ENCODE data around the gene ENG. TPM values are rescaled to one million over a fixed set of nuclear protein-coding genes. Genes with fewer than 3 reads are reported as not detected.

ENG gene
- total and polyA plus RNA-seq, 2 donors from 2014 or later: 135 to 158 TPM

- Histone ChIP-seq H3K4me1 (ENCODE audit: control insufficient read depth in 2 of 3, insufficient read depth in 2 of 3, low read depth in 1 of 3, low read length in 3 of 3) (peaks cover 0 to 11% (median 4%) of the 10 kb centered on the region in 3 donors), H3K27ac (ENCODE audit: low read depth in 2 of 2, low read length in 2 of 2) (peak within 1 kb of the TSS; percentile 86 to 91), H3K27me3 (ENCODE audit: control insufficient read depth, insufficient read depth, low read length) (no peaks in the 10 kb centered on the region), H3K4me3 (ENCODE audit: low read length in 3 of 3) (peak within 1 kb of the TSS; percentile 62 to 84 (median 75)), H3K9me3 (ENCODE audit: control insufficient read depth in 2 of 3, insufficient read depth in 1 of 3, low read length in 3 of 3) (no peaks in the 10 kb centered on the region), H3K9ac (ENCODE audit: low read length in 3 of 3) (peak within 1 kb of the TSS; percentile 36 to 61 (median 60)), H3K36me3 (ENCODE audit: control insufficient read depth in 2 of 3, insufficient read depth in 3 of 3, low read length in 3 of 3) (peaks cover 8 to 39% (median 29%) of the 10 kb centered on the region in 3 donors)
- intact Hi-C loops (cut with DNase I): no loop called here
- peak; percentile 16 for TF ChIP-seq CTCF (IDR thresholded peaks at IDR 0.05; ENCODE audit: borderline replicate concordance, extremely low read depth, insufficient read depth)
- FAIRE-seq (no peak), DNase-seq (peak; percentile 92 to 97 (median 95))
These were observed 68.3 kb downstream of the ENG start, which contains the start of gene CDK9 for GRCh38 chr9:127785933-127786772. TSS of gene CDK9 (plus strand) at chr9:127786034. CDS start at chr9:127786149, 115 bp downstream.

DNA sequence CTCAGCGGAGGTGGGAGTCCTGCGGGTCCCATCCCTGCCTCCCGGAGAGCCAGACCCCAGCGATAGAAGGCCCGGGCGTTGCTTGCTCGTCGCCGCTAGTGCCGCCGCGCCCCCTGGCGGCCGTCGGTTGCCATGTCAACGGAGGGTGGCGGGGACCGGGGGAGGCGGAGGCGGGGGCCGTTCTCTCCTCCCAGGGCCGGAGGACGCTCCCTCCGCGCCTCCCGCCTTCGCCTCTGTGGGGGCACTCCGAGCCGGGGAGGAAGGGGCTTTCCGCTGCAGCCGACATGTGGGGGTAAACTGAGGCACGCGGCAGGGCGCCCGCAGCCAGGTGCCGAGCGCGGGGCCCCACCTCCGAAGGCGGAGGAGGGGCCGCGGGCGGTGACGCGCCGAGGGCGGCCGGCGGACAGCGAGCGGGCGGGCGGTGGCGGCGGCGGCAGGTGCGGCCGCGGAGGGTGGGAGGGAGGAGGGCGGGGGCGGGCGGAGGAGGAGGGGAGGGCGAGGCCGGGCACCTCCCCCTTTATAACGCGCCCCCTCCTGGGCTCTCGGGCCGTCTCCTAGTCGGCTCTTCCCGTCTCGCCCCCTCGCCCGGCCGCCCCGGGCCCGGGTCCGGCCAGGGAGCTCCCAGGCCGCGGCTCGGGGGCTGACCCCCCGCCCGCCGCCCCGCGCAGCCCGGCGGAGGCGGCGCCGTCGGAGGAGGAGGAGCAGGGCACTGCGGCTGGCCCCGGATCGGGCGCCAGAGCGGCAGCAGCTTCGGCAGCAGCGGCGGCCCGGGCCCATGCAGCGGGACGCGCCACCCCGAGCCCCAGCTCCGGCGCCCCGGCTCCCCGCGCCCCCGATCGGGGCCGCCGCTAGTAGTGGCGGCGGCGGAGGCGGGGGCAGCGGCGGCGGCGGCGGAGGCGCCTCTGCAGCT, 69.2 kb downstream of the ENG start:
- Histone ChIP-seq H3K4me1 (ENCODE audit: control insufficient read depth in 2 of 3, insufficient read depth in 2 of 3, low read depth in 1 of 3, low read length in 3 of 3) (peaks cover 0 to 11% (median 4%) of the 10 kb centered on the region in 3 donors), H3K36me3 (ENCODE audit: control insufficient read depth in 2 of 3, insufficient read depth in 3 of 3, low read length in 3 of 3) (peaks cover 8 to 32% (median 24%) of the 10 kb centered on the region in 3 donors), H3K9me3 (ENCODE audit: control insufficient read depth in 2 of 3, insufficient read depth in 1 of 3, low read length in 3 of 3) (no peaks in the 10 kb centered on the region), H3K9ac (ENCODE audit: low read length in 3 of 3) (peak overlapping the region in 2 of 3 donors; percentile 59 to 60), H3K27me3 (ENCODE audit: control insufficient read depth, insufficient read depth, low read length) (no peaks in the 10 kb centered on the region), H3K27ac (ENCODE audit: low read depth in 2 of 2, low read length in 2 of 2) (peak overlapping the region; percentile 86 to 91), H3K4me3 (ENCODE audit: low read length in 3 of 3) (peak overlapping the region; percentile 11 to 51 (median 38))
- TF ChIP-seq CTCF (IDR thresholded peaks at IDR 0.05; ENCODE audit: borderline replicate concordance, extremely low read depth, insufficient read depth): peak; percentile 73
- FAIRE-seq: no peak
- peak; percentile 92 to 96 (median 95) for DNase-seq
- intact Hi-C loops (cut with DNase I): no loop called here

GRCh38 chr9:127783111-127784008, 71.1 kb downstream of the ENG start:
- Histone ChIP-seq H3K9me3 (ENCODE audit: control insufficient read depth in 2 of 3, insufficient read depth in 1 of 3, low read length in 3 of 3) (no peaks in the 10 kb centered on the region), H3K4me3 (ENCODE audit: low read length in 3 of 3) (no peak overlapping the region), H3K36me3 (ENCODE audit: control insufficient read depth in 2 of 3, insufficient read depth in 3 of 3, low read length in 3 of 3) (peaks cover 3 to 13% (median 7%) of the 10 kb centered on the region in 3 donors), H3K27ac (ENCODE audit: low read depth in 2 of 2, low read length in 2 of 2) (peak overlapping the region in 1 of 2 donors; percentile 41), H3K27me3 (ENCODE audit: control insufficient read depth, insufficient read depth, low read length) (no peaks in the 10 kb centered on the region), H3K4me1 (ENCODE audit: control insufficient read depth in 2 of 3, insufficient read depth in 2 of 3, low read depth in 1 of 3, low read length in 3 of 3) (peaks cover 0 to 9% (median 4%) of the 10 kb centered on the region in 3 donors), H3K9ac (ENCODE audit: low read length in 3 of 3) (no peak overlapping the region)
- TF ChIP-seq CTCF (IDR thresholded peaks at IDR 0.05; ENCODE audit: borderline replicate concordance, extremely low read depth, insufficient read depth): no peak
- no peak for FAIRE-seq
- peak in 1 of 5 donors; percentile 87 for DNase-seq
- intact Hi-C loops (cut with DNase I): no loop called here
